ENCODE data around the gene ZDHHC1.

ZDHHC1 gene

GRCh38 chr16:67350324-67350723 lies 66.0 kb downstream of the ZDHHC1 start:
- Histone ChIP-seq H3K27me3 (replicated peaks; ENCODE audit: control insufficient read depth, insufficient read depth, low read length) (no peaks in the 10 kb centered on the region), H3K4me3 (replicated peaks; ENCODE audit: low read depth, low read length) (no peak overlapping the region), H3K36me3 (ENCODE audit: control insufficient read depth, insufficient read depth, low read length) (no peaks in the 10 kb centered on the region)
- no peak for DNase-seq (ENCODE audit: extremely low read depth, insufficient read length)
- TF ChIP-seq CTCF (IDR thresholded peaks at IDR 0.05; ENCODE audit: insufficient read depth, low read length, poor library complexity, severe bottlenecking) = no peak

- Histone ChIP-seq H3K4me3 (replicated peaks; ENCODE audit: low read depth, low read length) (no peak overlapping the region), H3K36me3 (ENCODE audit: control insufficient read depth, insufficient read depth, low read length) (no peaks in the 10 kb centered on the region), H3K27me3 (replicated peaks; ENCODE audit: control insufficient read depth, insufficient read depth, low read length) (no peaks in the 10 kb centered on the region)
- DNase-seq (ENCODE audit: extremely low read depth, insufficient read length) = no peak
- TF ChIP-seq CTCF (IDR thresholded peaks at IDR 0.05; ENCODE audit: insufficient read depth, low read length, poor library complexity, severe bottlenecking) = peak; percentile 51
Observed at GRCh38 chr16:67349172-67349571, 67.1 kb downstream of the ZDHHC1 start.

- H3K4me3 ChIP-seq (replicated peaks; ENCODE audit: low read depth, low read length) = no peak overlapping the region
- no peaks in the 10 kb centered on the region for H3K36me3 ChIP-seq (ENCODE audit: control insufficient read depth, insufficient read depth, low read length)
- no peak for TF ChIP-seq CTCF (IDR thresholded peaks at IDR 0.05; ENCODE audit: insufficient read depth, low read length, poor library complexity, severe bottlenecking)
- no peak for DNase-seq (ENCODE audit: extremely low read depth, insufficient read length)
- no peaks in the 10 kb centered on the region for H3K27me3 ChIP-seq (replicated peaks; ENCODE audit: control insufficient read depth, insufficient read depth, low read length)
Observed at GRCh38 chr16:67346341-67346740, 69.9 kb downstream of the ZDHHC1 start.

GRCh38 chr16:67345401-67345800 lies 70.9 kb downstream of the ZDHHC1 start:
- no peak for DNase-seq (ENCODE audit: extremely low read depth, insufficient read length)
- Histone ChIP-seq H3K4me3 (replicated peaks; ENCODE audit: low read depth, low read length) (no peak overlapping the region), H3K27me3 (replicated peaks; ENCODE audit: control insufficient read depth, insufficient read depth, low read length) (no peaks in the 10 kb centered on the region), H3K36me3 (ENCODE audit: control insufficient read depth, insufficient read depth, low read length) (no peaks in the 10 kb centered on the region)
- TF ChIP-seq CTCF (IDR thresholded peaks at IDR 0.05; ENCODE audit: insufficient read depth, low read length, poor library complexity, severe bottlenecking) = no peak
